MG63 (cell line): ENCODE data around the gene SLC11A2. TPM values are rescaled to one million over a fixed set of nuclear protein-coding genes. Genes with fewer than 3 reads are reported as not detected.
"Not testable (repeated sequence)": the region's sequence is repeated elsewhere in the genome, so short reads cannot be mapped to it uniquely, and the experiment has no call there.

Experiments
- DNase-seq: peaks from one replicate; pipeline ENCODE4 v3.0.0-alpha.2; 2020
- H3K27me3 ChIP-seq: fragments of 250-450 bp; sonication (Bioruptor Pico); 2 replicates; pipeline ENCODE4 v1.5.1; 2020; ENCODE audit warnings: mild to moderate bottlenecking, moderate library complexity
- H3K36me3 ChIP-seq: fragments of 250-450 bp; sonication (Bioruptor Pico); 2 replicates; pipeline ENCODE4 v1.5.1; 2020; ENCODE audit warnings: mild to moderate bottlenecking, moderate library complexity
- H3K4me3 ChIP-seq: fragments of 250-450 bp; sonication (Bioruptor Pico); 2 replicates; pipeline ENCODE4 v1.5.1; 2020; ENCODE audit warnings: mild to moderate bottlenecking, moderate library complexity
- H3K9me3 ChIP-seq: fragments of 250-450 bp; sonication (Bioruptor Pico); 2 replicates; pipeline ENCODE4 v1.5.1; 2020; ENCODE audit warnings: mild to moderate bottlenecking, moderate library complexity
- total RNA-seq: library from RNA; depleted of rRNA; stranded (reverse); fragments of >200 nt; shearing (Covaris generic); gene quantifications from 2 replicates; pipeline ENCODE4 v1.2.3, GENCODE V29; 2014; ENCODE audit warnings: low replicate concordance

Gene SLC11A2
- total RNA-seq, 1 experiment from 2014 or later = 12.0 TPM

DNA sequence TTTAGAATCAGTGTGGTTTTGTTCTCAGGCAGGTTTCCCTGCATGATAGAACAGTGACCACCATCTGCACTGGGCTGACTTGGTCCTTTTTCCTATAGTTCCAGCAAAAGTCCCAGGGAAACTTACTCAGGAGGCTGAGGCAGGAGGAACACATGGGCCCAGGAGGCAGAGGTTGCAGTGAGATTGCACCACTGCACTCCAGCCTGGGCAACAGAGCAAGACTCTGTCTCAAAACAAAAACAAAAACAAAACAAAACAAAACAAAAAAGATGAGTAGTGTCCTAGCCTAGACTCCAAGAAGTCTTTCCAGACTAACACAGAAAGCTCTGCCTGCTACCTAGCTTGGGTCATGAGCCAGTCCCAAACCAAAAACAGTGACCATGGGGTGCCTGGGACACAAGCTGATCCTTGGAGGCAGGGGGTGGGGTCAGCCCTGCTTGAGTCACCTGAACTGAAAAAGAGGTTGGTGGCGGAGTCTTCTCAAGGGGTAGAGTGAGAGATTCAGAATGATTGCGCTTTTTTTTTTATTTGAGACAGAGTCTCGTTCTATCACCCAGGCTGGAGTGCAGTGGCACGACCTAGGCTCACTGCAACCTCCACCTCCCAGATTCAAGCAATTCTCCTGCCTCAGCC lies 7.4 kb upstream of the SLC11A2 start:
- DNase-seq = no peak
- no peaks in the 10 kb centered on the region for H3K36me3 ChIP-seq
- no peaks in the 10 kb centered on the region for H3K27me3 ChIP-seq
- H3K9me3 ChIP-seq = no peaks in the 10 kb centered on the region
- H3K4me3 ChIP-seq = no peak overlapping the region

DNA sequence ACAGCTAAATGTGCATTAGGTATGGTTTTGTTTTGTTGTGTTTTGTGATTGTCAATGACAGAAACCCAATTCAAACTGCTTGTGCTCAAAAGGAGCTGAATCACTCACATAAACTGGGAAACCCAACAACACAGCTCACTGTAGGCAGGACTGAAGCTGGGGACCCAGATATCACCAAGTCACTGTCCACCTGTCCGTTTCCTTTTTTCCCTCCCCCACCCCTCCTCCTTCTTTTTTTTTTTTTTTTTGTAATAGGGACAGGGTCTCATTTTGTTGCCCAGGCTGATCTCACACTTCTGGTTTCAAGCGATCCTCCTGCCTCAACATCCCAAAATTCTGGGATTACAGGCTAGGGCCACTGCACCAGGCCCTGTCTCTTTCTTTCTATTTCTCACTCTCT lies 6.9 kb upstream of the SLC11A2 start:
- no peak overlapping the region for H3K4me3 ChIP-seq
- no peaks in the 10 kb centered on the region for H3K36me3 ChIP-seq
- H3K27me3 ChIP-seq = no peaks in the 10 kb centered on the region
- no peak for DNase-seq
- no peaks in the 10 kb centered on the region for H3K9me3 ChIP-seq

DNA sequence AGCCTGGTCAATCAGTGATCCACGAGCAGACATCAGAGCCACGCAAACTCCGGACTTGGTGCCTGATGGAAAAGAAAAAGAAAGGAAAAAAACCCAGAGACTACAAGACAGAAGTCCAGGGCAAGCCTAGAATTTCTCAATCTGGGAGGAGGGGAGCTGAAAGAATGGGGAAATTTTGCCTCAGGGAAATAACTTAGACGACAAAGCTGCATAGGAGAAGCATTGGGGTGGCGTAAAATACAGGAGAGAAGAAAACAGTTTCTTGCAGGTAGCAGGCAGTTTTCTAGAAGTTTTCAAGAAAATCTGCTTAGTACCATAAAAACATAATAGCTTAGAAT lies 2.6 kb upstream of the SLC11A2 start:
- Histone ChIP-seq H3K9me3 (no peaks in the 10 kb centered on the region), H3K4me3 (no peak overlapping the region), H3K36me3 (0 out of 2 replicates have a peak, but pooled peaks cover 2% of the 10 kb centered on the region), H3K27me3 (no peaks in the 10 kb centered on the region)
- no peak for DNase-seq

DNA sequence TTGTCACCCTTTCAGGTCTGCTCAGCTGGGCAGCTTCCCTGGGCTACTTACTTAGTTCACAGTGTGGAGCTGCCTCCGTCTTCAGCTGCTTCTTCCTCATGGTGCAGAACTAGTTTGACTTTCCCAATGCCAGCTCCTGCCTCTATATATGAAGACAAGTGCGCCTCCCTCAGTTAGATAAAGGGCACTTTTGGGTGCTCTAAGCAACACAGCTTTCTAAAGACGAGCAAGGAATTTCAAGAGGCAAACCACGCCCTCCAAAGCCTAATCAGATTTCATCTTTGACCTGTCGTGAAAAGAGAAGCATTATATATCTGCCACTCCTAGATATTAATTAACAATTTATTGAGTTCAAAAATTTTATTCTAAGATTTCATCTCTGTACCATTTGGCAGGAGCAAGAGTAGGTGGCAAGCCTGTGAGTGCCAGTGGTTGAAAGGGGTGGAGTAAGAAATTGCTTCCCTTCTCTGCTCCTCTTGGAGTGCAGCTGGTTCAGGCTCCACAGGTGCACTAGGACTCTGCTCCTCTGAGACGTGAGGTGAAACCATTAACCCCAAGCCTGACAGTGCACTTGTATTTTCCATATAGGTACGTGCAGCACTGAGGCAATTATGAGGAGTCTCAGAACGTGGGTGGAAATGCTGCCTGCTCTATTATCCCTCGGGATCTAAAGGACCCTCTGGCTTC lies 2.1 kb upstream of the SLC11A2 start:
- H3K27me3 ChIP-seq = no peaks in the 10 kb centered on the region
- no peaks in the 10 kb centered on the region for H3K9me3 ChIP-seq
- no peak overlapping the region for H3K4me3 ChIP-seq
- peak; percentile 8 for DNase-seq
- 0 out of 2 replicates have a peak, but pooled peaks cover 2% of the 10 kb centered on the region for H3K36me3 ChIP-seq

DNA sequence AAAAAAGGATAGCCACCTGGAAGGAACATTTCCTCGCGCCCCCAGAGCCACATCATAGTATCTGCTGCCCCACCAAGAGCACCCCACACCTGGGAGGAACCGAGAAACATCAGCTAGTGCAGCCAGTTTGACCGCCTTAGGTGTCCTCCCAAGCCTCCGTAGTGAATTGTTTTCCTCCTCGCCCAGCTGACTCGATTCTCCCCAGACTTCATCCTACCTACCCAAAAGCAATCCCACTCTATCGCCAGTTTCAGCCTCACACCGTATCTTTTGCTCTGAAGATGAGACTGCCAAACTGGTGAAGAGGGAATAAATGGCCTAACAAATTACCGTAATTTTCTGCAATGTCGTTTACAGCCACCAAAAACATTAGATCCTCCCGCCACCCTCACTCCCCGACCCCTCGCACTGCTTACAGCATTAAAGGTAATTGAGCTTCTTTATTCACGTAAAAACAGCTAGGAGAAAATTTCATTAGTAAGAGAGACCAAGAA lies 1.2 kb upstream of the SLC11A2 start:
- DNase-seq = no peak
- Histone ChIP-seq H3K27me3 (no peaks in the 10 kb centered on the region), H3K36me3 (0 out of 2 replicates have a peak, but pooled peaks cover 2% of the 10 kb centered on the region), H3K4me3 (no peak overlapping the region), H3K9me3 (no peaks in the 10 kb centered on the region)

DNA sequence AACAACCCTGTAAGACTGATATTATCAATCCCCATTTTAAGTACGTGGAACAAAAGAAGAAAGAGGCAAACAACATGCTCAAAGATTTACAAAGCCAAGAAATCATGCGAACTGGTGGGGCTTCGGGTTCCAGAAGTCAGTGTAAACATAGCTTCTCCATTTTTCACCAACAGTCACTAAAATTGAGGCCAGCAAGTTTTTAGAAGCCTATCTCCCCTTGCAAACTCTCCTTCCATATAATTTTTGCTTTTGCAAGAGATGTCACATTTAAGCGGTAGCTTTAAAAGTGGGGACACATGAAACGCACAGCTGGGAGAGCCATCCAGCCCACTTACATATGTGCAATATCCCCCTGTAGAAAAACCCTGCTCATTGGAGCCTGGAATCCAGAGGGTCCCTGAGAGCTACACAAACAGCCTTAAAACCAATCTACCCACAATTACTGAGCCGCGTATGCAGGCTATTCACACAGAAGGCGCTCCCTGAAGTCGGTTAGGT lies 797 bp downstream of the SLC11A2 start:
- Histone ChIP-seq H3K27me3 (no peaks in the 10 kb centered on the region), H3K9me3 (no peaks in the 10 kb centered on the region), H3K36me3 (peaks cover 2% of the 10 kb centered on the region; the same call in 1 of the 2 replicates), H3K4me3 (peak overlapping the region; percentile 69)
- no peak for DNase-seq

DNA sequence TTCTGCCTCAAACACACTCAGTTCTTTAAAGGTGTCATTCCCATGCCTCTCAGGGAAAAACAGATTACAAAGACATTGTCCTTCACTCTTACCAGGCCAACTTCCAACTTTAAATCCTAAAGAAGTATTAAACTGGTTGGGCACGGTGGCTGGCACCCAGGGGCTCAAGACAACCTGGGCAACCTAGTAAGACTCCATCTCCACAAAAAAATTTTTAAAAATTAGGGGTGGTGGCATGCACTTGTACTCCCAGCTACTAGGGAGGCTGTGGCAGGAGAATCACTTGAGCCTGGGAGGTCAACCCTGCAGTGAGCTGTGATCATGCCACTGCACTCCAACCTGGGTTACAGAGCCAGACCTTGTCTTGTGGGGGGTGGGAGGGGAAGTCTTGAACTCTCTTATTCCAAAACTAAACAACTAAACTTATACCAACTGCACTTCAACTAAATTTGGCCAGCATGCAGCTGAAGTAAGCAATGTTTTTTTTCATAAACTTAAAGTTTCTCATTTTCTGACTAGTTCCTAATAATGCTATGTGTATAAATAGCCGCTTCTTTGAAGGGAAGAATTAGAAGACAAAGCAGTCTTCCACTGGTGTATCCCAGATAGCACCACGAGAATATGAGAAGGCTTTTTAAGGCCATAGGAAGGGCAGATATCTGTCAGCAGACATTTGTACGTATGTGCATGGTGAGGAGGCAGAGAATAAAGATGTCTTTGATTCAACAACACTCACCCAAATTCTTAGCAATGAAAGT lies 2.4 kb downstream of the SLC11A2 start:
- Histone ChIP-seq H3K4me3 (peak overlapping the region; percentile 69), H3K36me3 (peaks cover 2% of the 10 kb centered on the region; the same call in 1 of the 2 replicates), H3K27me3 (no peaks in the 10 kb centered on the region), H3K9me3 (no peaks in the 10 kb centered on the region)
- DNase-seq = no peak

DNA sequence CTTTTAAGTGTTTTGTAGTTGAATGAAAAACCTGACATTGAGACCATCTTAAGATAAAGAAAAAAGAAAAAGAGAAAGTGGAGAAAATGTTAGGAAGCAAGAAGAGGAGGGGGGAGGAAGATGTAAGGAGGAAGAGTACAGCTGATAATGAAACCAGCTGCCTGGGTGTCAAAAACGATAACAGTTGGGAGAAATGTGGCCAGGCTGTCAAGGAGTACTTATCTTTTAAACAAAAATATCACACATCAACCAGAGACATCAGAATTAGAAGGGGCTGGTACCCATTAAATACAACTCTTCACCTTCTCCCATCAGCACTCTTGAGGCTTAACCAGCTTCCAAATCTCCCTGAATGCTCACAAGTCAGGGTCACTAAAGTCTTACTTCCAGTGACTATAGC lies 4.5 kb downstream of the SLC11A2 start:
- no peak overlapping the region for H3K4me3 ChIP-seq
- peaks cover 2% of the 10 kb centered on the region; the same call in 1 of the 2 replicates for H3K36me3 ChIP-seq
- H3K27me3 ChIP-seq = no peaks in the 10 kb centered on the region
- DNase-seq = no peak
- H3K9me3 ChIP-seq = no peaks in the 10 kb centered on the region

DNA sequence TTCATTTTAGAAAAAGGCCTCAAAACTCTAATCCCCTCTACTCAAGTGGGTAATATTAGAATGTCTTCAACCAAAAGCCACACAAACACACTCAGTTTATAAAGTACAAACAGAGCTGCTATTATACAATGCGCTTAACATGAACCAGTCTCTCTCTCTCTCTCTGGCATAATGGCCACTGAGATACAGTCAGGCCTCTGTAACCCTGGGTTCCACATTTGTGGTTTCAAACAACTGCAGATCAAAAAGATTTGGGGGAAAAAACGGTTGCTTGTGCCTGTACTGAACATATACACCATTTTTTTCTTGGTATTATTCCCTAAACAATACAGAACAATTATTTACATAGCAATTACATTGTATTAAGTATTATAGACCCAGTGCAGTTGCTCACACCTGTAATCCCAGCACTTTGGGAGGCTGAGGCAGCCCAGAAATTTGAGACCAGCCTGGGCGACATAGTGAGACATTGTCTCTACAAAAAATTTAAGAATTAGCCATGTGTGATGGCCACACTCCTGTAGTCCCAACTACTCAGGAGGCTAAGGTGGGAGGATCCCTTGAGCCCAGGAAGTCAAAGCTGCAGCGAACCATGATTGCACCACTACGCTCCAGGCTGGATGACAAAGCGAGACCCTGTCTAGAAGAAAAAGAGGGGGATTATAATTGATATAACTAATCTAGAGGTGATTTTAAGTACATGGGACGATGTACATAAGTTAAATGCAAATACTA lies 5.6 kb downstream of the SLC11A2 start:
- Histone ChIP-seq H3K9me3 (no peaks in the 10 kb centered on the region), H3K27me3 (no peaks in the 10 kb centered on the region), H3K4me3 (no peak overlapping the region), H3K36me3 (peaks cover 2% of the 10 kb centered on the region; the same call in 1 of the 2 replicates)
- DNase-seq = no peak

DNA sequence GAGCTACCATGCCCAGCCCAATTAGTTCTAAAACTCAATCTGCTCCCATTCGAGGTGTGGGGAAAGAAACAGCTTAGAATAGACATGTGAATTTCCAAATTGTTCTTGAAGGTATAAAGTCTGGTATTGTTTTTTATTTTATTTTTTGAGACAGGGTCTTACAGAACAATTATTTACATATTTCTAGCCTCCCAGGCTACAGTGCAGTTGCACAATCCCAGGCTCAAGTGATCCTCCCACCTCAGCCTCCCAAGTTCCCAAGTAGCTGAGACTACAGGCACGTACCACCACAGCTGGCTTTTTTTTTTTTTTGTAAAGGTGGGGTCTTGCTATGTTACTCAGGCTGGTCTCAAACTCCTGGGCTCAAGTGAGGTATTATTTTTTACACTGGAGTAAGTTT lies 6.3 kb downstream of the SLC11A2 start:
- Histone ChIP-seq H3K4me3 (no peak overlapping the region), H3K36me3 (peaks cover 2% of the 10 kb centered on the region; the same call in 1 of the 2 replicates), H3K27me3 (no peaks in the 10 kb centered on the region), H3K9me3 (no peaks in the 10 kb centered on the region)
- DNase-seq = no peak

DNA sequence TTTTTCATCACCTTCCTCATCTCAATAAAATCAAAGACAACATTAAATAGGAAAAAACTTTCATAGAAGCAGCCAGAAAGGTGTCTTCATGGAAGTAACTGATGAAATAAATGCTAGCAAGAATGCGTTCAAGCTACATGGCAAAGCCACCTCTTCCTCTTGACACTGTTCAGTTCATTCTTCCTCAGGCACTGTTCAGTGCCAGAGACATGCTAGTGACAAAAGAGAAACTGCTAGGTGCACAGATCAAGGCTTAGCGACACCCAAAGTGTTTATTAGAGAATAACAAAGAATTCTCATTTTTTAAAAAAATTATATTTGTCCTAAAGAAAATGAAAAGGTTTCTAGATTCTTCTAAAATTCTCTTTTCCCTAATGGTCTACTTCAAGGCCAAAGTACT lies 7.2 kb downstream of the SLC11A2 start:
- Histone ChIP-seq H3K27me3 (no peaks in the 10 kb centered on the region), H3K36me3 (peaks cover 1% of the 10 kb centered on the region; the same call in 1 of the 2 replicates), H3K4me3 (no peak overlapping the region), H3K9me3 (no peaks in the 10 kb centered on the region)
- no peak for DNase-seq

DNA sequence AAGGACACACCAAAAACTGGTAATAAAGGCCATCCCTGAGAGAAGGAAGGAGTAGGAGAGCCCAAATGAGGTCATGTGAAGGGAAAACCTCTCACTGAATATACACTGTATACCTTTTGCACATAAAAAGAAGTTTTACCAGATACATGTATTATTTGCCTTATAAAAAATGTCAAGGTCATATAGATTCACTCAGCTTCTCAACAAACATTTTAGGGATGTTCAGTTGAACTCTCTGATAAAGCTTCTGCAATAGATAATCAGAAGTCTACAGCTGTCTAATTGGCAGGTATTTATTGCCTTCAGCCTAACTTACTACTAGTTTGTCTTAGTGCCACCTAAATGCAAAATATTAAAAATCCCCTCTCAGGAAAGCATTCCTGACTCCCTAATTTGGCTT lies 8.7 kb downstream of the SLC11A2 start:
- no peak for DNase-seq
- Histone ChIP-seq H3K27me3 (no peaks in the 10 kb centered on the region), H3K9me3 (no peaks in the 10 kb centered on the region), H3K4me3 (no peak overlapping the region), H3K36me3 (no peaks in the 10 kb centered on the region; the same call in 1 of the 2 replicates)

DNA sequence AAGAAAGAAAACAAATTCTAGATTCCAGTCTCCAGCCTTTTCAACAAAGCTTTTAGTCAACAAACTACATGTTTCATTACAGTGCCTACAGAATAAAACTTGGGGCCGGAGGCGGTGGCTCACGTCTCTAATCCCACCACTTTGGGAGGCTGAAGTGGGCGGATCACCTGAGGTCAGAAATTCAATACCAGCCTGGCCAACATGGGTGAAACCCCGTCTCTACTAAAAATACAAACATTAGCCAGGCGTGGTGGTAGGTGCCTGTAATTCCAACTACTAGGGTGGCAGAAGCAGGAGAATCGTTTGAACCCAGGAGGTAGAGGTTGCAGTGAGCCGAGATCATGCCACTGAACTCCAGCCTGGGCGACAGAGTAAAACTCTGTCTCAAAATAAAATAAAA lies 11.7 kb downstream of the SLC11A2 start:
- H3K27me3 ChIP-seq, H3K4me3 ChIP-seq, H3K9me3 ChIP-seq, H3K36me3 ChIP-seq, DNase-seq: not testable (repeated sequence)

DNA sequence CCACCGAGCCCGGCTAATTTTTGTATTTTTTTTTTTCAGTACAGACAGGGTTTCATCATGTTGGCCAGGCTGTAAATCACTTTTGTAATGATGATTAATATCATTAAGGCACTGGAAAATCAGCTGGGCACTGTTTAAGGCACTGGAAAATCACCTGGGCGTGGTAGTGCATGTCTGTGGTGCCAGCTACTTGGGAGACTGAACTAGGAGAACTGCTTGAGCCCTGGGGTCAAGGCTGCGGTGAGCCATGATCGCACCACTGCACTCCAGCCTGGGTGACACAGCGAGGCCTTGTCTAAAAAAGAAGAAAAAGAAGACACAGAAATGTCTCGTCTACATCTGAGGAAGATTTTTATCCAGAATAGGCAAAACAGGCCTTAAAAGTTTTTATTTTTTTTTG lies 12.7 kb downstream of the SLC11A2 start:
- Histone ChIP-seq H3K27me3 (no peaks in the 10 kb centered on the region), H3K9me3 (no peaks in the 10 kb centered on the region), H3K36me3 (no peaks in the 10 kb centered on the region), H3K4me3 (no peak overlapping the region)
- no peak for DNase-seq

DNA sequence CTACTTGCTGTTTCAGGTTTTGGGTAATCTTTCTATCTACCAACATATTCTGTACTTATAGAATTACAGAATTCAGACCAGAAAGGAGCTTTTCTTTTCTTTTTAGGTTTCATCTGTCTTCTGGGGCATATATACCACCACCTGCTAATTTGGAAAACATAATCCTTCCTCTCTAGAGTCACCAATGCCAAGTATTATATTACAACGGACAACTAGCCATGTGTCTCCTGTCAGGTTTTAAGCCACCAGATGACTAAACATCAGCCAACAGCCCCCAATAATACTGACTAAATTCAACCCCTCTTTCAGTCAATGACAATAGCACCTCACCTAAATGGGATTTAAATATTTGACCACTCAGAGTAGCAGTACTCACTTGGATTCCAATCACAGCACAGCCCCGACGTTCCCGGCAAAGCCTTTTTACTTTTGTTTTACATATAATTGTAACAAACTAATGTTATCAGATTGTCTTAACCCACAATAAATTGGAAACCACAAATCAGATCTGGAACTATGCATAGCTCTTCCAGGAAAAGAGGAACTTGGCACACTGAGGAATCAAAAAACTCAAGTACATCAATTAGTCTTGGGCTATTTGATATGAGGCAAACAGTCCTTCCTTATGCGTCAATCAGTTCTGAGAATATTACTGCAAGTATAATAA lies 13.5 kb downstream of the SLC11A2 start:
- Histone ChIP-seq H3K4me3 (no peak overlapping the region), H3K36me3 (peaks cover 2% of the 10 kb centered on the region), H3K27me3 (no peaks in the 10 kb centered on the region), H3K9me3 (no peaks in the 10 kb centered on the region)
- no peak for DNase-seq

DNA sequence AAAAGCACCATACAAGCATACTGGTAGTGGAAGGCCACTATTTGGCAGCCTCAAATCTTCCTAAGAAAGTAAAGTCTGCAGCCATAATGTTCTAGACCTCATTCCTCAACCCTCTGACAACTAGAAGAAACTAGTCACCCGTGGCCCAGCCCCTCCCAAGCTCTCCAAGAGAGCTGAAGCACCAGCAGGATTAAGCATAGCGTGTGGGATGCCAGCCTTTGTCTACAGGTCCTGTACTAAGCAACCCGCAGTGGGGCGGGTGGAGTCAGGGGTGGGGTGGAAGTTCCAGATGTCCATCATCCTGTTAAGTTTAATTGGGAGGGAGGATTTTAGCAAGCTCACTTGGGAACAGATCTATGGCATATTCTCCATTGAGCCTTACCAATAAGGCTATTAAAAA lies 14.2 kb downstream of the SLC11A2 start:
- no peaks in the 10 kb centered on the region for H3K27me3 ChIP-seq
- H3K9me3 ChIP-seq = no peaks in the 10 kb centered on the region
- H3K4me3 ChIP-seq = no peak overlapping the region
- peaks cover 6% of the 10 kb centered on the region for H3K36me3 ChIP-seq
- DNase-seq = peak; percentile 6
